ENCODE measurements around the gene HIVEP1. TPM values are rescaled to one million over a fixed set of nuclear protein-coding genes. Genes with fewer than 3 reads are reported as not detected.

Gene HIVEP1
- polyA plus RNA-seq, 1 of the 3 experiments (the other 2 are of a cell fraction), result 7.7 TPM

DNA sequence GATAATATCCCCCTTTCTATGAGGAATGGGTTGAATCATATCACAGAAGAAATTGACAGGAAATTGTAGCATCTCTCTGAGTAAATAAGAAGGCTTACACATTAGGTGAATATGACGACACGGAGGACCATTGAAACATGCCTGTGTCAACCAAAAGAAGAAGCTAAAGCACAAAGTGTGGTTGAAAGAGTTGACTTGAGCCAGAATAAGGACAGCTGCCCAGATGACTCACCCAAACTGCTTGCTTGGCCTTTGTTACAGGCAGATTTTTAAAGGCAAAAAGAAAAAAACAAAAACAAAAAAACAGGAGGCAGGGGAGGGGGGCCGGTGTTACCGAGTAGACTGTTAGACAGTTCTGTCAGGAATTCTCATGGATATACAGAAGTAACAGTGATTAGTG is 148.2 kb downstream of the HIVEP1 start:
- Histone ChIP-seq H3F3A (replicated peaks; ENCODE audit: insufficient read depth) (no peaks in the 10 kb centered on the region), H3K9me3 (no peaks in the 10 kb centered on the region), H2AFZ (ENCODE audit: low read depth) (no peak overlapping the region), H3K4me3 (ENCODE audit: low read depth in 2 of 2, low read length in 1 of 2) (no peak overlapping the region), H3K4me1 (ENCODE audit: control insufficient read depth in 1 of 2, insufficient read depth in 2 of 2, low read depth in 1 of 2, low read length in 1 of 2) (no peaks in the 10 kb centered on the region), H3K27ac (ENCODE audit: low read depth in 2 of 2, low read length in 1 of 2) (no peak overlapping the region; a peak in 1 of 4 replicates), H3K9me2 (no peaks in the 10 kb centered on the region), H3K27me3 (ENCODE audit: insufficient read depth) (no peaks in the 10 kb centered on the region), H3K36me3 (replicated peaks in 1 of 2; ENCODE audit: control insufficient read depth in 1 of 2, insufficient read depth in 2 of 2, low read length in 1 of 2) (peaks cover 17 to 41% of the 10 kb centered on the region in 2 experiments), H3K79me2 (ENCODE audit: insufficient read depth) (peaks cover 14% of the 10 kb centered on the region), H4K20me1 (ENCODE audit: insufficient read depth) (no peaks in the 10 kb centered on the region), H3K4me2 (no peak overlapping the region), H3K9ac (no peak overlapping the region)
- ChIA-PET CTCF (no interaction called here), POLR2A (no interaction called here)
- 90% methylated on average over 4 of the region's 4 CpGs for WGBS (ENCODE audit: low lambda C conversion rate)
- TF ChIP-seq RXRA (IDR thresholded peaks at IDR 0.05; ENCODE audit: borderline replicate concordance, low read depth) (no peak), FOSL2 (IDR thresholded peaks at IDR 0.05; ENCODE audit: borderline replicate concordance, low read depth) (peak; percentile 29; the same call in 1 of the 2 replicates)
- no peak for DNase-seq

GRCh38 chr6:12162213-12162612 is 150.1 kb downstream of the HIVEP1 start:
- H3K4me1 ChIP-seq (ENCODE audit: control insufficient read depth in 1 of 2, insufficient read depth in 2 of 2, low read depth in 1 of 2, low read length in 1 of 2), result no peaks in the 10 kb centered on the region; a peak in 1 of 4 replicates
- no peak for TF ChIP-seq NFIC (IDR thresholded peaks at IDR 0.05; ENCODE audit: borderline replicate concordance)
- TF ChIP-seq, protein P1, sequence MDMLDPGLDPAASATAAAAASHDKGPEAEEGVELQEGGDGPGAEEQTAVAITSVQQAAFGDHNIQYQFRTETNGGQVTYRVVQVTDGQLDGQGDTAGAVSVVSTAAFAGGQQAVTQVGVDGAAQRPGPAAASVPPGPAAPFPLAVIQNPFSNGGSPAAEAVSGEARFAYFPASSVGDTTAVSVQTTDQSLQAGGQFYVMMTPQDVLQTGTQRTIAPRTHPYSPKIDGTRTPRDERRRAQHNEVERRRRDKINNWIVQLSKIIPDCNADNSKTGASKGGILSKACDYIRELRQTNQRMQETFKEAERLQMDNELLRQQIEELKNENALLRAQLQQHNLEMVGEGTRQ (IDR thresholded peaks at IDR 0.05; ENCODE audit: borderline replicate concordance, low read depth, low read length), result no peak
- TF ChIP-seq GATA2 (CRISPR knock-in tag; IDR thresholded peaks at IDR 0.05), result no peak
- TF ChIP-seq, protein P2, sequence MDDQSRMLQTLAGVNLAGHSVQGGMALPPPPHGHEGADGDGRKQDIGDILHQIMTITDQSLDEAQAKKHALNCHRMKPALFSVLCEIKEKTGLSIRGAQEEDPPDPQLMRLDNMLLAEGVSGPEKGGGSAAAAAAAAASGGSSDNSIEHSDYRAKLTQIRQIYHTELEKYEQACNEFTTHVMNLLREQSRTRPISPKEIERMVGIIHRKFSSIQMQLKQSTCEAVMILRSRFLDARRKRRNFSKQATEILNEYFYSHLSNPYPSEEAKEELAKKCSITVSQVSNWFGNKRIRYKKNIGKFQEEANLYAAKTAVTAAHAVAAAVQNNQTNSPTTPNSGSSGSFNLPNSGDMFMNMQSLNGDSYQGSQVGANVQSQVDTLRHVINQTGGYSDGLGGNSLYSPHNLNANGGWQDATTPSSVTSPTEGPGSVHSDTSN (IDR thresholded peaks at IDR 0.05), result no peak
- no peak for TF ChIP-seq TCF12 (IDR thresholded peaks at IDR 0.05)
- TF ChIP-seq MEF2A (IDR thresholded peaks at IDR 0.05; ENCODE audit: borderline replicate concordance, low read depth), result no peak
- TF ChIP-seq SIN3A (IDR thresholded peaks at IDR 0.05; ENCODE audit: borderline replicate concordance, low read depth, low read length), result no peak
- TF ChIP-seq, protein P3, sequence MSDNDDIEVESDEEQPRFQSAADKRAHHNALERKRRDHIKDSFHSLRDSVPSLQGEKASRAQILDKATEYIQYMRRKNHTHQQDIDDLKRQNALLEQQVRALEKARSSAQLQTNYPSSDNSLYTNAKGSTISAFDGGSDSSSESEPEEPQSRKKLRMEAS (IDR thresholded peaks at IDR 0.05; ENCODE audit: low read depth), result no peak
- TF ChIP-seq CHD2 (IDR thresholded peaks at IDR 0.05; ENCODE audit: low read length, partially characterized antibody), result no peak
- no peak for TF ChIP-seq TEAD4 (IDR thresholded peaks at IDR 0.05; ENCODE audit: borderline replicate concordance, insufficient read depth)
- no peak for TF ChIP-seq JUND (IDR thresholded peaks at IDR 0.05)
- TF ChIP-seq EZH2phosphoT487 (IDR thresholded peaks at IDR 0.05; ENCODE audit: borderline replicate concordance, low read depth), result no peak
- TF ChIP-seq, protein P4, sequence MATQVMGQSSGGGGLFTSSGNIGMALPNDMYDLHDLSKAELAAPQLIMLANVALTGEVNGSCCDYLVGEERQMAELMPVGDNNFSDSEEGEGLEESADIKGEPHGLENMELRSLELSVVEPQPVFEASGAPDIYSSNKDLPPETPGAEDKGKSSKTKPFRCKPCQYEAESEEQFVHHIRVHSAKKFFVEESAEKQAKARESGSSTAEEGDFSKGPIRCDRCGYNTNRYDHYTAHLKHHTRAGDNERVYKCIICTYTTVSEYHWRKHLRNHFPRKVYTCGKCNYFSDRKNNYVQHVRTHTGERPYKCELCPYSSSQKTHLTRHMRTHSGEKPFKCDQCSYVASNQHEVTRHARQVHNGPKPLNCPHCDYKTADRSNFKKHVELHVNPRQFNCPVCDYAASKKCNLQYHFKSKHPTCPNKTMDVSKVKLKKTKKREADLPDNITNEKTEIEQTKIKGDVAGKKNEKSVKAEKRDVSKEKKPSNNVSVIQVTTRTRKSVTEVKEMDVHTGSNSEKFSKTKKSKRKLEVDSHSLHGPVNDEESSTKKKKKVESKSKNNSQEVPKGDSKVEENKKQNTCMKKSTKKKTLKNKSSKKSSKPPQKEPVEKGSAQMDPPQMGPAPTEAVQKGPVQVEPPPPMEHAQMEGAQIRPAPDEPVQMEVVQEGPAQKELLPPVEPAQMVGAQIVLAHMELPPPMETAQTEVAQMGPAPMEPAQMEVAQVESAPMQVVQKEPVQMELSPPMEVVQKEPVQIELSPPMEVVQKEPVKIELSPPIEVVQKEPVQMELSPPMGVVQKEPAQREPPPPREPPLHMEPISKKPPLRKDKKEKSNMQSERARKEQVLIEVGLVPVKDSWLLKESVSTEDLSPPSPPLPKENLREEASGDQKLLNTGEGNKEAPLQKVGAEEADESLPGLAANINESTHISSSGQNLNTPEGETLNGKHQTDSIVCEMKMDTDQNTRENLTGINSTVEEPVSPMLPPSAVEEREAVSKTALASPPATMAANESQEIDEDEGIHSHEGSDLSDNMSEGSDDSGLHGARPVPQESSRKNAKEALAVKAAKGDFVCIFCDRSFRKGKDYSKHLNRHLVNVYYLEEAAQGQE (IDR thresholded peaks at IDR 0.05; ENCODE audit: low read depth, low read length), result no peak
- no peak for TF ChIP-seq NRF1 (IDR thresholded peaks at IDR 0.05; ENCODE audit: low read depth, low read length)
- TF ChIP-seq, protein P5, sequence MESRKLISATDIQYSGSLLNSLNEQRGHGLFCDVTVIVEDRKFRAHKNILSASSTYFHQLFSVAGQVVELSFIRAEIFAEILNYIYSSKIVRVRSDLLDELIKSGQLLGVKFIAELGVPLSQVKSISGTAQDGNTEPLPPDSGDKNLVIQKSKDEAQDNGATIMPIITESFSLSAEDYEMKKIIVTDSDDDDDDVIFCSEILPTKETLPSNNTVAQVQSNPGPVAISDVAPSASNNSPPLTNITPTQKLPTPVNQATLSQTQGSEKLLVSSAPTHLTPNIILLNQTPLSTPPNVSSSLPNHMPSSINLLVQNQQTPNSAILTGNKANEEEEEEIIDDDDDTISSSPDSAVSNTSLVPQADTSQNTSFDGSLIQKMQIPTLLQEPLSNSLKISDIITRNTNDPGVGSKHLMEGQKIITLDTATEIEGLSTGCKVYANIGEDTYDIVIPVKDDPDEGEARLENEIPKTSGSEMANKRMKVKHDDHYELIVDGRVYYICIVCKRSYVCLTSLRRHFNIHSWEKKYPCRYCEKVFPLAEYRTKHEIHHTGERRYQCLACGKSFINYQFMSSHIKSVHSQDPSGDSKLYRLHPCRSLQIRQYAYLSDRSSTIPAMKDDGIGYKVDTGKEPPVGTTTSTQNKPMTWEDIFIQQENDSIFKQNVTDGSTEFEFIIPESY (IDR thresholded peaks at IDR 0.05; ENCODE audit: borderline replicate concordance, low read depth), result no peak
- H3K9me3 ChIP-seq, result no peaks in the 10 kb centered on the region
- peaks cover 7% of the 10 kb centered on the region for H3K79me2 ChIP-seq (ENCODE audit: insufficient read depth)
- no peak overlapping the region for H2AFZ ChIP-seq (ENCODE audit: low read depth)
- H3K4me2 ChIP-seq, result no peak overlapping the region
- H3K4me3 ChIP-seq (ENCODE audit: low read depth in 2 of 2, low read length in 1 of 2), result no peak overlapping the region
- no peaks in the 10 kb centered on the region for H3K9me2 ChIP-seq
- 100% methylated on average over 5 of the region's 5 CpGs for WGBS (ENCODE audit: low lambda C conversion rate)
- no peaks in the 10 kb centered on the region for H4K20me1 ChIP-seq (ENCODE audit: insufficient read depth)
- DNase-seq, result no peak
- no peaks in the 10 kb centered on the region for H3K27me3 ChIP-seq (ENCODE audit: insufficient read depth)
- POLR2A ChIA-PET, result no interaction called here
- H3F3A ChIP-seq (replicated peaks; ENCODE audit: insufficient read depth), result peaks cover 4% of the 10 kb centered on the region
- no peak overlapping the region for H3K27ac ChIP-seq (ENCODE audit: low read depth in 2 of 2, low read length in 1 of 2)
- peaks cover 22 to 41% of the 10 kb centered on the region in 2 experiments for H3K36me3 ChIP-seq (replicated peaks in 1 of 2; ENCODE audit: control insufficient read depth in 1 of 2, insufficient read depth in 2 of 2, low read length in 1 of 2)
- CTCF ChIA-PET, result no interaction called here
- H3K9ac ChIP-seq, result no peak overlapping the region

All from SK-N-SH (cell line).